ENCODE data around the gene BMP5. TPM values are rescaled to one million over a fixed set of nuclear protein-coding genes. Genes with fewer than 3 reads are reported as not detected.

Gene BMP5
- total RNA-seq, 1 donor from 2014 or later = 13.3 TPM

- Histone ChIP-seq H3K4me3 (no peak overlapping the region), H3K27ac (no peak overlapping the region), H3K36me3 (no peaks in the 10 kb centered on the region), H3K27me3 (ENCODE audit: low read depth) (no peaks in the 10 kb centered on the region), H3K9me3 (no peaks in the 10 kb centered on the region), H3K4me1 (no peaks in the 10 kb centered on the region)
- no peak for ATAC-seq
- TF ChIP-seq CTCF (IDR thresholded peaks at IDR 0.05) = no peak
- intact Hi-C loops (cut with DNase I) = no loop called here
- no peak for DNase-seq
These were observed 93.1 kb downstream of the BMP5 start for GRCh38 chr6:55782275-55782674.

GRCh38 chr6:55778705-55779104 lies 96.7 kb downstream of the BMP5 start:
- intact Hi-C loops (cut with DNase I) = no loop called here
- Histone ChIP-seq H3K4me3 (no peak overlapping the region), H3K4me1 (peaks cover 7% of the 10 kb centered on the region), H3K27ac (no peak overlapping the region), H3K27me3 (ENCODE audit: low read depth) (no peaks in the 10 kb centered on the region), H3K36me3 (no peaks in the 10 kb centered on the region), H3K9me3 (no peaks in the 10 kb centered on the region)
- ATAC-seq (no peak), DNase-seq (no peak)
- no peak for TF ChIP-seq CTCF (IDR thresholded peaks at IDR 0.05)

GRCh38 chr6:55777469-55777868 lies 97.9 kb downstream of the BMP5 start:
- Histone ChIP-seq H3K36me3 (no peaks in the 10 kb centered on the region), H3K27me3 (ENCODE audit: low read depth) (no peaks in the 10 kb centered on the region), H3K4me3 (no peak overlapping the region), H3K4me1 (peaks cover 7% of the 10 kb centered on the region), H3K9me3 (no peaks in the 10 kb centered on the region), H3K27ac (no peak overlapping the region)
- no peak for DNase-seq
- intact Hi-C loops (cut with DNase I) = no loop called here
- TF ChIP-seq CTCF (IDR thresholded peaks at IDR 0.05) = no peak
- ATAC-seq = no peak

GRCh38 chr6:55776113-55776512 lies 99.3 kb downstream of the BMP5 start:
- H3K4me1 ChIP-seq = peaks cover 7% of the 10 kb centered on the region
- DNase-seq (no peak), ATAC-seq (peak in 1 of 2 donors; percentile 58)
- H3K27me3 ChIP-seq (ENCODE audit: low read depth) = no peaks in the 10 kb centered on the region
- no peaks in the 10 kb centered on the region for H3K9me3 ChIP-seq
- no peak overlapping the region for H3K27ac ChIP-seq
- TF ChIP-seq CTCF (IDR thresholded peaks at IDR 0.05) = no peak
- intact Hi-C loops (cut with DNase I) = no loop called here
- H3K36me3 ChIP-seq = no peaks in the 10 kb centered on the region
- H3K4me3 ChIP-seq = no peak overlapping the region

- H3K27ac ChIP-seq = no peak overlapping the region
- H3K9me3 ChIP-seq = no peaks in the 10 kb centered on the region
- H3K36me3 ChIP-seq = no peaks in the 10 kb centered on the region
- no peak for TF ChIP-seq CTCF (IDR thresholded peaks at IDR 0.05)
- DNase-seq (no peak), ATAC-seq (peak in 1 of 2 donors; percentile 59)
- H3K4me3 ChIP-seq = no peak overlapping the region
- no peaks in the 10 kb centered on the region for H3K27me3 ChIP-seq (ENCODE audit: low read depth)
- H3K4me1 ChIP-seq = peaks cover 7% of the 10 kb centered on the region
- intact Hi-C loops (cut with DNase I) = no loop called here
These were observed 100.4 kb downstream of the BMP5 start for GRCh38 chr6:55775029-55775318.

Data from lower lobe of right lung (tissue), 2 donors.